ENCODE results near the gene ACSL6.

DNA sequence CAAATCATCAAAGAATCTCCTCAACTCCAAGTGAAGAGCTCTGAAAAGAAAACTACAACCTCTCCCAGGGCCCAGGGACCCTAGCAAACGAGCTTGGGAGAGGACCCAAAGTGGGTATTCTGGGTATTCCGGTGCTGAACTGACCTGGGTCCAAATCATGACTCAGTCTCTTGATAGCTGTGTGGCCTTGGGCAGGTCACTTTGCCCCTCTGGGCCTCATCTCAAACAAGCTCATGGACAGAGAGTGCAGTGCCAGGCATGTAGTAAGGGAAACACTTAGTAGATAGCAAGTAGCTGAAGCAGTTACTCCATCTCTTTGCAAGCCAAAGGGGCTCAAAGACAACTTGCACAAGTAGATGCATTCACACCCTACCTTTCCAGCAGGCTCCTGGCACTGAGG, 12.4 kb downstream of the ACSL6 start:
- TF ChIP-seq, protein P1, sequence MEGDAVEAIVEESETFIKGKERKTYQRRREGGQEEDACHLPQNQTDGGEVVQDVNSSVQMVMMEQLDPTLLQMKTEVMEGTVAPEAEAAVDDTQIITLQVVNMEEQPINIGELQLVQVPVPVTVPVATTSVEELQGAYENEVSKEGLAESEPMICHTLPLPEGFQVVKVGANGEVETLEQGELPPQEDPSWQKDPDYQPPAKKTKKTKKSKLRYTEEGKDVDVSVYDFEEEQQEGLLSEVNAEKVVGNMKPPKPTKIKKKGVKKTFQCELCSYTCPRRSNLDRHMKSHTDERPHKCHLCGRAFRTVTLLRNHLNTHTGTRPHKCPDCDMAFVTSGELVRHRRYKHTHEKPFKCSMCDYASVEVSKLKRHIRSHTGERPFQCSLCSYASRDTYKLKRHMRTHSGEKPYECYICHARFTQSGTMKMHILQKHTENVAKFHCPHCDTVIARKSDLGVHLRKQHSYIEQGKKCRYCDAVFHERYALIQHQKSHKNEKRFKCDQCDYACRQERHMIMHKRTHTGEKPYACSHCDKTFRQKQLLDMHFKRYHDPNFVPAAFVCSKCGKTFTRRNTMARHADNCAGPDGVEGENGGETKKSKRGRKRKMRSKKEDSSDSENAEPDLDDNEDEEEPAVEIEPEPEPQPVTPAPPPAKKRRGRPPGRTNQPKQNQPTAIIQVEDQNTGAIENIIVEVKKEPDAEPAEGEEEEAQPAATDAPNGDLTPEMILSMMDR (IDR thresholded peaks at IDR 0.05 in 8 of 11, conservative IDR thresholded peaks at IDR 0.05 in 3 of 11), result no peak
- TF ChIP-seq POLR2A (IDR thresholded peaks at IDR 0.05), result no peak

All from spleen (tissue), 7 donors.